ENCODE measurements around the gene AGMO.

The AGMO gene

DNA sequence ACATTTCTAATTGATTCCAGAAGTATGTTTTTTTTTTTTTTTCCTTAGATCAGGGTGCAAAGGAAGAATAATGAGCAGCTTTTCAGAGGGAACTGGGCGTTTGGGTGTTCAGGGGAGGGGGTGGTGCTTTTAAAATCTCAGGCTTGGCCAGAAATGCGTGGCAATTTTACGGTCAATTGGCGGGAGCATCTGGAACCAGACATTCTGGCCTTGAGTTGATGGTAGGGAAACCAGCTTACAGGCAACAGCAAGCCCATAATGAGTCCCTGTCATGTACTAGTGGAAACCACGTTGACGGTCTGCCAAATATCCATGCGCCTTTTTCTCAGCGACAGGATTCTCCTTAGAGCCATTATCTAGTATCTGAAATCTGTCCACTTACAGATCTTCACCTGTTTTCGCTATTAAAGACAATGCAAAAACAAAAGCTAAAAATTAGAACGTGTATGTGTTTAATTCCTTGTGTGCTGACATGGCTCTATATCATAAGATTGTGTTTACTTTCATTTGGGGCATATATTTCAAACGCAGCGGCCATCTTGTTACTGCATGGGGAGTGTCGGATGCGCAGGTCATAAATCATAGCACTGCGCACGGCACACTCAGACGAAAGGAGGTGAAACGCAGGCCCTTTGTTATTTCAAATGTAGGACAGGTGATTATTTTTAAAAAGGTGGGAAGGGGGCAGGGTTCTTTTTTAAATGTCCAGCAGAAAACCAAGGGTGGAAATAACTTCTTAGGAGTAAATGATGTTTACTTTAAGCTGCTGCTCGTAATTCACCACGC lies 209.2 kb downstream of the AGMO start:
- DNase-seq (ENCODE audit: low read depth) = no peak
- no peak overlapping the region for H3K4me3 ChIP-seq (ENCODE audit: low read depth, low read length)
- TF ChIP-seq, protein P1, sequence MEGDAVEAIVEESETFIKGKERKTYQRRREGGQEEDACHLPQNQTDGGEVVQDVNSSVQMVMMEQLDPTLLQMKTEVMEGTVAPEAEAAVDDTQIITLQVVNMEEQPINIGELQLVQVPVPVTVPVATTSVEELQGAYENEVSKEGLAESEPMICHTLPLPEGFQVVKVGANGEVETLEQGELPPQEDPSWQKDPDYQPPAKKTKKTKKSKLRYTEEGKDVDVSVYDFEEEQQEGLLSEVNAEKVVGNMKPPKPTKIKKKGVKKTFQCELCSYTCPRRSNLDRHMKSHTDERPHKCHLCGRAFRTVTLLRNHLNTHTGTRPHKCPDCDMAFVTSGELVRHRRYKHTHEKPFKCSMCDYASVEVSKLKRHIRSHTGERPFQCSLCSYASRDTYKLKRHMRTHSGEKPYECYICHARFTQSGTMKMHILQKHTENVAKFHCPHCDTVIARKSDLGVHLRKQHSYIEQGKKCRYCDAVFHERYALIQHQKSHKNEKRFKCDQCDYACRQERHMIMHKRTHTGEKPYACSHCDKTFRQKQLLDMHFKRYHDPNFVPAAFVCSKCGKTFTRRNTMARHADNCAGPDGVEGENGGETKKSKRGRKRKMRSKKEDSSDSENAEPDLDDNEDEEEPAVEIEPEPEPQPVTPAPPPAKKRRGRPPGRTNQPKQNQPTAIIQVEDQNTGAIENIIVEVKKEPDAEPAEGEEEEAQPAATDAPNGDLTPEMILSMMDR (IDR thresholded peaks at IDR 0.05; ENCODE audit: insufficient read depth, low read depth, low read length, missing control alignments) = no peak

DNA sequence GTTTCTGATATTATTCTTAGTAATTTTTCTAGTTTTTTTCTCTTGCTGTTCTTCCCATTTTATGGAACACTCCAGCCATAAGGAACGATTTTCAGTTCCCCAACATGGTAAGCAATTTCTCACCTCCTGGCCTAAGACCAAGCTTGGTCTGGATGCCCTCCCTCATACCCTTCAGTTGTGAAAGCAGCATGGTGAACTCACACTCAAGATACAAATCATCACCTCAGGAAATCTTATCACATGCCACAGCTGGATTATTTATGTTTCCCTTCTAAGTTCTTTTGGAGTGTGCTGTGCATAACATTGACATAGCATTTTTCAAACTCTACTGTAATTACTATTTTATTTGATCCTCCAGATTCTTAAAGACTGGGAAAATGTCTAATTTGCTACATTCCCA lies 216.6 kb downstream of the AGMO start:
- no peak overlapping the region for H3K4me3 ChIP-seq (ENCODE audit: low read depth, low read length)
- no peak for DNase-seq (ENCODE audit: low read depth)
- TF ChIP-seq, protein P1 (IDR thresholded peaks at IDR 0.05; ENCODE audit: insufficient read depth, low read depth, low read length, missing control alignments) = no peak

DNA sequence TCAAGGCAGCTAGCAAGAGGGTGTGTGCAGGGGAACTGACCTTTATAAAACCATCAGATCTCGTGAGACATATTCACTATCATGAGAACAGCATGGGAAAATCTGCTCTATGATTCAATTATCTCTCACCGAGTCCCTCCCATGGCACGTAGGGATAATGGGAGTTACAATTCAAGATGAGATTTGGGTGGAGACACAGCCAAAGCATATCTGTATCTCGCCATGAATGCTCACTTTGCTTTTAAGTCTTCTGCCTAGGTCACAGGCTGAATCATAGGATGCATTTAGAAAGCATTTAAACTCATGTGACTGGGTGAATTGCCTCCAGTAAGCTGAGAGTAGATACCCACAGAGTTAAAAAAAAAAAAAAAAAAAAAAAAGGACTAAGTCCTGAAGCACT lies 220.0 kb downstream of the AGMO start:
- no peak overlapping the region for H3K4me3 ChIP-seq (ENCODE audit: low read depth, low read length)
- TF ChIP-seq, protein P1 (IDR thresholded peaks at IDR 0.05; ENCODE audit: insufficient read depth, low read depth, low read length, missing control alignments) = no peak
- DNase-seq (ENCODE audit: low read depth) = no peak

DNA sequence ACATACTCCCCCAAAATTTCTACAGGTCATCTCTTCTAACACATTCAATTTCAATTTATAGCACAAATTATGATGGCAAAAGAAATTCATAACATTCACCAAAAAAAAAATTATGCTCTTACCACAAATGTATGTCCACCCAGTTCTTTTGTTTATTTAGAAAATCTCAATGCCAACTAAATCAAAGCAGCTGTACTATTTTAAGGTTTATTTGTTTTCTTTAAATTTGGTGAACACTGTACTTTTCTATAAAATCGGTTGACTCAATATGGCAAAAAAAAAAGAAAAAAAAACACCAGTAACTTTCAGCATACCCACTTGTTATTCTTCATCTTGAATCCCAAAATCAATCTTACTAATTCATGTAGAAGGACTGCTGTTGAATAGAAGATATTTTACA lies 225.7 kb downstream of the AGMO start:
- no peak for DNase-seq (ENCODE audit: low read depth)
- no peak overlapping the region for H3K4me3 ChIP-seq (ENCODE audit: low read depth, low read length)
- TF ChIP-seq, protein P1 (IDR thresholded peaks at IDR 0.05; ENCODE audit: insufficient read depth, low read depth, low read length, missing control alignments) = no peak

DNA sequence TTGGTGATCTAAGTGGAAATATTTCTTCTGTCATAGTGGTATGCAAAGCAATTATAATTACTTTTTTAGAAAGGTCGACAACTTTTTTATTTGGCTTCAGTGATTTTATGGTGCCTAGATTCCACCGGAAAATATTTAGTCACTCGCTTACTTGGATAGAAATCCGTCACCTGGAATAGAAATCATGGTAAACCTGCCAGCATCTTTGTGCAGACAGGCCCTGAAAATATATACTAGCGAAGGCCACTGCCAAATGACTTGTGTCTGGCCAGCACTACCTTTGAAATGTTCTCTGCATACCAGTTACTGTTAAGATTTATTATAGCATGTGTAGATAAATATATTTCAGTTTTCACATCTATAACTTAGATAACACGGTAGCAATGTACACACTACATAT lies 226.4 kb downstream of the AGMO start:
- no peak overlapping the region for H3K4me3 ChIP-seq (ENCODE audit: low read depth, low read length)
- TF ChIP-seq, protein P1 (IDR thresholded peaks at IDR 0.05; ENCODE audit: insufficient read depth, low read depth, low read length, missing control alignments) = no peak
- DNase-seq (ENCODE audit: low read depth) = no peak

- TF ChIP-seq, protein P1 (IDR thresholded peaks at IDR 0.05; ENCODE audit: insufficient read depth, low read depth, low read length, missing control alignments) = no peak
- DNase-seq (ENCODE audit: low read depth) = no peak
- no peak overlapping the region for H3K4me3 ChIP-seq (ENCODE audit: low read depth, low read length)
Observed at GRCh38 chr7:15334536-15335263, 227.1 kb downstream of the AGMO start.
